ENCODE results near the gene EPPIN.

DNA sequence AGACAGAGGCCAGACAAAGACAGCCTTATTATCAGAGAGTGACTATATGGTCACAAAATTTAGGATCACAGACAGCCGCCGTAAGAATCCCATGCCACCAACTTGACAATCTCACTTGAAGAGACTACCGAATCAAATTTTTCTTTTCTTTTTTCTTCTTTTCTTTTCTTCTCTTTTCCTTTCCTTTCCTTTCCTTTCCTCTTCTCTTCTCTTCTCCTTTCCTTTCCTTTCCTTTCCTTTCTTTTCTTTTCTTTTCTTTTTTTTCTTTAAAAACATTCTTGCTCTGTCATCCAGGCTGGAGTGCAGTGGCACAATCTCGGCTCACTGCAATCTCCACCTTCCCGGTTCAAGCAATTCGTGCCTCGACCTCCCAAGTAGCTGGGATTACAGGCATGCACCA, 1.2 kb upstream of the EPPIN start:
- TF ChIP-seq ISL1 (CRISPR knock-in tag; IDR thresholded peaks at IDR 0.05) = no peak
- TF ChIP-seq, protein P1, sequence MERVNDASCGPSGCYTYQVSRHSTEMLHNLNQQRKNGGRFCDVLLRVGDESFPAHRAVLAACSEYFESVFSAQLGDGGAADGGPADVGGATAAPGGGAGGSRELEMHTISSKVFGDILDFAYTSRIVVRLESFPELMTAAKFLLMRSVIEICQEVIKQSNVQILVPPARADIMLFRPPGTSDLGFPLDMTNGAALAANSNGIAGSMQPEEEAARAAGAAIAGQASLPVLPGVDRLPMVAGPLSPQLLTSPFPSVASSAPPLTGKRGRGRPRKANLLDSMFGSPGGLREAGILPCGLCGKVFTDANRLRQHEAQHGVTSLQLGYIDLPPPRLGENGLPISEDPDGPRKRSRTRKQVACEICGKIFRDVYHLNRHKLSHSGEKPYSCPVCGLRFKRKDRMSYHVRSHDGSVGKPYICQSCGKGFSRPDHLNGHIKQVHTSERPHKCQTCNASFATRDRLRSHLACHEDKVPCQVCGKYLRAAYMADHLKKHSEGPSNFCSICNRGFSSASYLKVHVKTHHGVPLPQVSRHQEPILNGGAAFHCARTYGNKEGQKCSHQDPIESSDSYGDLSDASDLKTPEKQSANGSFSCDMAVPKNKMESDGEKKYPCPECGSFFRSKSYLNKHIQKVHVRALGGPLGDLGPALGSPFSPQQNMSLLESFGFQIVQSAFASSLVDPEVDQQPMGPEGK (CRISPR knock-in tag; IDR thresholded peaks at IDR 0.05; ENCODE audit: borderline replicate concordance) = no peak
- TF ChIP-seq ARNTL (CRISPR knock-in tag; IDR thresholded peaks at IDR 0.05; ENCODE audit: borderline replicate concordance, low read depth) = no peak
- TF ChIP-seq RARB (CRISPR knock-in tag; IDR thresholded peaks at IDR 0.05) = no peak
- TF ChIP-seq, protein P2, sequence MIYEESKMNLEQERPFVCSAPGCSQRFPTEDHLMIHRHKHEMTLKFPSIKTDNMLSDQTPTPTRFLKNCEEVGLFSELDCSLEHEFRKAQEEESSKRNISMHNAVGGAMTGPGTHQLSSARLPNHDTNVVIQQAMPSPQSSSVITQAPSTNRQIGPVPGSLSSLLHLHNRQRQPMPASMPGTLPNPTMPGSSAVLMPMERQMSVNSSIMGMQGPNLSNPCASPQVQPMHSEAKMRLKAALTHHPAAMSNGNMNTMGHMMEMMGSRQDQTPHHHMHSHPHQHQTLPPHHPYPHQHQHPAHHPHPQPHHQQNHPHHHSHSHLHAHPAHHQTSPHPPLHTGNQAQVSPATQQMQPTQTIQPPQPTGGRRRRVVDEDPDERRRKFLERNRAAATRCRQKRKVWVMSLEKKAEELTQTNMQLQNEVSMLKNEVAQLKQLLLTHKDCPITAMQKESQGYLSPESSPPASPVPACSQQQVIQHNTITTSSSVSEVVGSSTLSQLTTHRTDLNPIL (CRISPR knock-in tag; IDR thresholded peaks at IDR 0.05; ENCODE audit: low read depth) = no peak
- no peak for TF ChIP-seq TCF4 (CRISPR knock-in tag; IDR thresholded peaks at IDR 0.05; ENCODE audit: borderline replicate concordance)
- no peak for TF ChIP-seq ZNF70 (CRISPR knock-in tag; IDR thresholded peaks at IDR 0.05)
- no peak for TF ChIP-seq SNAI2 (CRISPR knock-in tag; IDR thresholded peaks at IDR 0.05)
- no peak for TF ChIP-seq ESRRG (CRISPR knock-in tag; IDR thresholded peaks at IDR 0.05)
- no peak for TF ChIP-seq BACH2 (CRISPR knock-in tag; IDR thresholded peaks at IDR 0.05; ENCODE audit: borderline replicate concordance)

Data from SK-N-SH treated with all-trans-retinoic acid at 6 μM for 48 hours (cell line).